Nephron (organoid): ENCODE measurements around the gene RRP36.
A peak's percentile ranks its signal among the peaks of the same experiment; 100 is the strongest.

Experiments used
- H3K27ac Mint-ChIP-seq, 3 experiments: 2 replicates each; pipeline ENCODE4 v1.8.0; 2020; ENCODE audit warnings: mixed read lengths in 3 of 3, mild to moderate bottlenecking in 2 of 3, moderate library complexity in 1 of 3
- H3K27me3 Mint-ChIP-seq: 2 replicates; pipeline ENCODE4 v1.8.0; 2021; ENCODE audit warnings: low read depth, mild to moderate bottlenecking, moderate library complexity, mixed read lengths
- H3K36me3 Mint-ChIP-seq: 2 replicates; pipeline ENCODE4 v1.8.0; 2020; ENCODE audit warnings: low read depth, mixed read lengths
- H3K4me1 Mint-ChIP-seq: 2 replicates; pipeline ENCODE4 v1.8.0; 2020; ENCODE audit warnings: mixed read lengths
- H3K4me3 Mint-ChIP-seq, 3 experiments: 2 replicates each; pipeline ENCODE4 v1.8.0; 2020; ENCODE audit warnings: mild to moderate bottlenecking in 3 of 3, mixed read lengths in 3 of 3, moderate library complexity in 2 of 3
- H3K9me3 Mint-ChIP-seq: 2 replicates; pipeline ENCODE4 v1.8.0; 2020; ENCODE audit warnings: mixed read lengths
- TF ChIP-seq, protein P1 (sequence below), 3 experiments: fragments of 200-600 bp; sonication (generic); IDR thresholded peaks; one replicate each; pipeline ENCODE4 v1.5.0; 2021; ENCODE audit warnings: antibody characterized with exemption in 3 of 3; ENCODE audit not compliant: unreplicated experiment in 3 of 3

The RRP36 gene

DNA sequence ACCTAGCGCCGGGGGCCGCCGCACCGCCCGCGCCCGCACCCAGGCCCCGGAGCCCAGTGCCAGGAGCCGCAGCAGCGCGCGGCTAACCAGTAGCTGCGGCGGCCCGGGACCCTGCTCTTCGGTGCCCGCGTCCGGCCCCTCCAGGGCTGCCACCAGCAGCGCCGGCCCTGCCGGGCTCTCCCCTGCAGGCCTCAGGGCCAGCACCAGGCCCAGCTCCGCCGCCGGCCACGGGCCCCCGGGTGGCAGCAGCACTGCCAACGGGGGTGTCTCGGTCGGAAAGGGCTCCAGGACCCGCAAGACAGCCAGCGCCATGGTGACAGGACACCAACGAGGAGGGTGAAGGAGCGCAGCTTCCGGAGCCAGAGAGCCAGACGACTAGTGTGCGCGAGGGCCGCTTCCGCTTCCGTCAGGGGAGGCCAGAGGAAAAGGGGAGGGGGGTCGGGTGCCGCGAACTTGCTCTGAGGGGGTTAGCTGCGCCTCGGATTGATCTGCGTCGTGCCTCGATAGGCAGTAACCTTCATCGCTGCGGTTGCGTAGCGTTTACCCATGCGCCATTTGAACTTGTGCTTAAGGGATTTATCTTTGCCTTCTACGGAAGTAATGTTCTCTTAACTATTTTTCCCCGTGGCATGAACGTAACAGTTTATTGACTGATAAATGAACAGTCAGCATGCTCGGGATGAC, 42.4 kb upstream of the RRP36 start, which contains the start of gene PEX6:
PEX6 (minus strand) TSS at position 343 of the 684 bp plus-strand sequence; CDS start at position 312, 31 bp downstream.
- Mint-ChIP-seq H3K36me3 (peaks cover 5% of the 10 kb centered on the region), H3K4me1 (peaks cover 25% of the 10 kb centered on the region), H3K27me3 (no peaks in the 10 kb centered on the region), H3K27ac (peak within 1 kb of the TSS; percentile 97 to 99 (median 99)), H3K9me3 (no peaks in the 10 kb centered on the region), H3K4me3 (peak within 1 kb of the TSS; percentile 88 to 94 (median 94))
- TF ChIP-seq, protein P1, sequence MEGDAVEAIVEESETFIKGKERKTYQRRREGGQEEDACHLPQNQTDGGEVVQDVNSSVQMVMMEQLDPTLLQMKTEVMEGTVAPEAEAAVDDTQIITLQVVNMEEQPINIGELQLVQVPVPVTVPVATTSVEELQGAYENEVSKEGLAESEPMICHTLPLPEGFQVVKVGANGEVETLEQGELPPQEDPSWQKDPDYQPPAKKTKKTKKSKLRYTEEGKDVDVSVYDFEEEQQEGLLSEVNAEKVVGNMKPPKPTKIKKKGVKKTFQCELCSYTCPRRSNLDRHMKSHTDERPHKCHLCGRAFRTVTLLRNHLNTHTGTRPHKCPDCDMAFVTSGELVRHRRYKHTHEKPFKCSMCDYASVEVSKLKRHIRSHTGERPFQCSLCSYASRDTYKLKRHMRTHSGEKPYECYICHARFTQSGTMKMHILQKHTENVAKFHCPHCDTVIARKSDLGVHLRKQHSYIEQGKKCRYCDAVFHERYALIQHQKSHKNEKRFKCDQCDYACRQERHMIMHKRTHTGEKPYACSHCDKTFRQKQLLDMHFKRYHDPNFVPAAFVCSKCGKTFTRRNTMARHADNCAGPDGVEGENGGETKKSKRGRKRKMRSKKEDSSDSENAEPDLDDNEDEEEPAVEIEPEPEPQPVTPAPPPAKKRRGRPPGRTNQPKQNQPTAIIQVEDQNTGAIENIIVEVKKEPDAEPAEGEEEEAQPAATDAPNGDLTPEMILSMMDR (IDR thresholded peaks at IDR 0.05; ENCODE audit: unreplicated experiment in 3 of 3): no peak

- TF ChIP-seq, protein P1 (IDR thresholded peaks at IDR 0.05; ENCODE audit: unreplicated experiment in 3 of 3): no peak
- Mint-ChIP-seq H3K36me3 (peaks cover 4% of the 10 kb centered on the region), H3K27ac (peak overlapping the region; percentile 97 to 99 (median 99)), H3K4me3 (peak overlapping the region; percentile 88 to 94 (median 94)), H3K4me1 (peaks cover 30% of the 10 kb centered on the region), H3K27me3 (no peaks in the 10 kb centered on the region), H3K9me3 (no peaks in the 10 kb centered on the region)
Observed at GRCh38 chr6:42979523-42980177, 41.8 kb upstream of the RRP36 start.

DNA sequence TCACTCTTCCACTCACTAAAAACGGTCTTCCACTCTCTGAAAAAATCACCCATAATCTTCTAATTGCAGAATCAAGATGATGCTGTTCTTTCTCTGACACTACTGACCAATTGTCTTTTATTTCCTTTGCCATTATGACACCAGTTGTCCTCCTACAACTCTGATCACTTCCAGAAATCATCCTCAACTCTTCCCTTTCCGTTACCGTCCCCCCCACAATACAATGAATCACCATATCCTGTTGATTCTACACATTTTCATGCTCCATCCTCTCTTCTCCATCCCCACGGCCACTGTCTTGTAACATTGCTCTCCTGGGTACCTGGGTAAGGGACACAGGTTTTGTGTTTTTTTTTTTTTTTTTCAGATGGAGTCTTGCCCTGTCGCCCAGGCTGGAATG, 39.6 kb upstream of the RRP36 start:
- Mint-ChIP-seq H3K27ac (peak overlapping the region; percentile 47 to 62 (median 55)), H3K27me3 (no peaks in the 10 kb centered on the region), H3K4me3 (peak overlapping the region; percentile 41 to 62 (median 56)), H3K9me3 (no peaks in the 10 kb centered on the region), H3K4me1 (peaks cover 46% of the 10 kb centered on the region), H3K36me3 (peaks cover 2% of the 10 kb centered on the region)
- TF ChIP-seq, protein P1 (IDR thresholded peaks at IDR 0.05; ENCODE audit: unreplicated experiment in 3 of 3): no peak

DNA sequence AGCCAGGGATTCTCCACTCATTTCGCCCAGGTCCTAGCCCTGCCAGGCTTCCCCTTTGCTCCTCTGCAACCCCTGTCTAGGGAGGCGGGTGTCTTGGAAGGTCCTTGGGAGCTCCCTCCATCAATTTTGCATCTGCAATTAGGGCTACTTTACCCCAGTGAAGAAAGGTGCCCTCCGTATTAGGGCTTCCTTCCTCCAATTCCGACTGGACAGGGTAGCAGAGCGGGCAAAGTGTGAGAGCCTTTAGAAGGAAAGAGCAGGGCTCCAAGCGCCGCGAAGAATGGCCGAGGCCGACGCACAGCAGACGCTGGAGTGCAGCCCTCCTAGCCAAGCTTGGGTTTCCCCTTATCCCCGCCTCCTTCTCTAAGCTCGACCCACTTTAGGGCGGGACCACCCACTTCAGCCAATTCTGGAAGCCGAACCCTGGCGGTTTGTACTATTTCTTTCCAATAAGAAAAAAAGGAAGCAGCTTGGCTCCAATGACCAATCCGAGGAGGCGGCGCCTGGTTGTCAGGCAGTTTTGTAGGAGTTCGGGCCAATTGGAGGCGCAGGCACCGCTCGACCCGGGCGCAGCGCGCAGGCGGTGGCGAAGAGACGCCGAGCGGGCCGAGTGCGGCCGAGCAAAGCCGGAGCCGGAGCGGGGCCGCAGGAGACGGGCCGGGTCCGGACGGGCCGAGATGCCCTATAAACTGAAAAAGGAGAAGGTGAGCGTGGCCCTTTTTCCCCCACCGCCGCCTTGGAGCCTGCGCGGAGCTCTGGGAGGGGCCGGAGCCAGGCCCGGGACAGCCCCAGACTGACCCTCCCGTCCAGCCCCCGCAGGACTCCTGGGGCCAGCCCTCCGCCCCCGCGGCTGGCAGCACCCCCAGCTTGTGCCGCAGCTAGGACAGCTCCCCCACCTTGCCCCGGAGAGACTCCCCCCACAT, 37.2 kb upstream of the RRP36 start, which contains the start of gene PPP2R5D:
PPP2R5D (plus strand) TSS at position 570 of the 923 bp plus-strand sequence; CDS start at position 678, 108 bp downstream.
- Mint-ChIP-seq H3K4me3 (peak within 1 kb of the TSS; percentile 91 to 96 (median 93)), H3K27ac (peak within 1 kb of the TSS; percentile 98 to 99 (median 99)), H3K9me3 (no peaks in the 10 kb centered on the region), H3K27me3 (no peaks in the 10 kb centered on the region), H3K36me3 (peaks cover 7% of the 10 kb centered on the region), H3K4me1 (peaks cover 52% of the 10 kb centered on the region)
- TF ChIP-seq, protein P1 (IDR thresholded peaks at IDR 0.05; ENCODE audit: unreplicated experiment in 3 of 3): no peak

DNA sequence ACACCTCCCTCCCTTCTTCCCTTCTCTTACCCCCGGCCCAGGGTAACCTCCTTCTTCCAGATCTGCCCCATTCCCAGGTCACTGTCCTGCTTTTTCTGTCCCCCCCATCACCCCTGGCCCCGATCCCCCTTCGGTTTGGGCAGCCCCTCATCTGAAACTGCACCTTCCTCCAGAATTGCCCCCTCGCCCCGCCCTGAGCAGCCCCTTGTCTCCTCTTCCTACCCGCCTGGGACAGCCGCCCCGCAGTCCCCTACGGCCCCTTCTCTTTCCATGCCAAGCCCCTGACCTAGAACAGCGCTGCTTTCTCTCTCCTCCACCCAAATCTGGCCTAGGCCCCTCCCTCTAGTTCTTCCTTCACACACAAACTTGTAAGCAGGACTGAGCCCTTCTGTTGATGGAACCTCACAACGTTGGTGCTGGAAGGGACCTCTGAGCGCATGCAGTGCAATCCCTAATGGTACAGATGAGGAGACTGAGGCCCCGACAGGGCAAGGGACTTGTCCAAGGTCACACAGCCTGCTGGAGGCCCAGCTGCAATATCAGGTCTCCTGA, 36.4 kb upstream of the RRP36 start:
- H3K27me3 Mint-ChIP-seq: no peaks in the 10 kb centered on the region
- TF ChIP-seq, protein P1 (IDR thresholded peaks at IDR 0.05; ENCODE audit: unreplicated experiment in 3 of 3): no peak
- no peaks in the 10 kb centered on the region for H3K9me3 Mint-ChIP-seq
- peak overlapping the region; percentile 37 to 78 (median 75) for H3K27ac Mint-ChIP-seq
- H3K4me1 Mint-ChIP-seq: peaks cover 46% of the 10 kb centered on the region
- peaks cover 13% of the 10 kb centered on the region for H3K36me3 Mint-ChIP-seq
- H3K4me3 Mint-ChIP-seq: peak overlapping the region; percentile 91 to 96 (median 93)
